ENCODE measurements around the gene ARHGAP44.

- no peak for TF ChIP-seq CTCF (conservative IDR thresholded peaks at IDR 0.05)
- TF ChIP-seq ZFX (IDR thresholded peaks at IDR 0.05), result no peak
Observed at GRCh38 chr17:12924614-12925013, 135.3 kb downstream of the ARHGAP44 start.
